ENCODE results near the gene PDLIM5.

DNA sequence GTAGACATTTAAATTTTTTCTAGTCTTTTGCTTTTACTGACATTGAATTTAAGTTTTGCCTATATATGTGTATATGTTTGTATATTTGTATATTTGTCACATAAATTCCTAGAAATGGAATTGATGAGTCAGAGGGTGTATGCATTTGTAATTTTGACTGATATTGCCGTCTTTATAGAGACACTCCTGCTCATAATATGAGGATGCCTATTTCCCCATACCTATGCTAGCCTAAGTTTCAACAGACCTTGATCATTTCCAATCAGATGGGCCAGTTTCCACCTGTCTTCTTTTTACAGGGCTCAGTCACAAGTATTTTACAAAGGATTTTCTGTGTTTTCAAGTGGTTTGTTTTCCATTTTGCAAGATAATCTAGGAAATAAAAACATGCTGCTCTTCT lies 10.8 kb downstream of the PDLIM5 start:
- TF ChIP-seq, protein P1, sequence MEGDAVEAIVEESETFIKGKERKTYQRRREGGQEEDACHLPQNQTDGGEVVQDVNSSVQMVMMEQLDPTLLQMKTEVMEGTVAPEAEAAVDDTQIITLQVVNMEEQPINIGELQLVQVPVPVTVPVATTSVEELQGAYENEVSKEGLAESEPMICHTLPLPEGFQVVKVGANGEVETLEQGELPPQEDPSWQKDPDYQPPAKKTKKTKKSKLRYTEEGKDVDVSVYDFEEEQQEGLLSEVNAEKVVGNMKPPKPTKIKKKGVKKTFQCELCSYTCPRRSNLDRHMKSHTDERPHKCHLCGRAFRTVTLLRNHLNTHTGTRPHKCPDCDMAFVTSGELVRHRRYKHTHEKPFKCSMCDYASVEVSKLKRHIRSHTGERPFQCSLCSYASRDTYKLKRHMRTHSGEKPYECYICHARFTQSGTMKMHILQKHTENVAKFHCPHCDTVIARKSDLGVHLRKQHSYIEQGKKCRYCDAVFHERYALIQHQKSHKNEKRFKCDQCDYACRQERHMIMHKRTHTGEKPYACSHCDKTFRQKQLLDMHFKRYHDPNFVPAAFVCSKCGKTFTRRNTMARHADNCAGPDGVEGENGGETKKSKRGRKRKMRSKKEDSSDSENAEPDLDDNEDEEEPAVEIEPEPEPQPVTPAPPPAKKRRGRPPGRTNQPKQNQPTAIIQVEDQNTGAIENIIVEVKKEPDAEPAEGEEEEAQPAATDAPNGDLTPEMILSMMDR (IDR thresholded peaks at IDR 0.05): no peak
- TF ChIP-seq REST (IDR thresholded peaks at IDR 0.05; ENCODE audit: insufficient read depth in 1 of 2, low read depth in 2 of 2, low read length in 1 of 2) (no peak), POLR2AphosphoS5 (IDR thresholded peaks at IDR 0.05; ENCODE audit: low read depth, low read length) (no peak), SIN3A (IDR thresholded peaks at IDR 0.05; ENCODE audit: borderline replicate concordance, insufficient read depth, low read depth, low read length) (no peak)
